Activated CD4-positive, alpha-beta T cell treated with anti-CD3 and anti-CD28 coated beads, Interleukin-10, Interleukin-2, amounts not matched to agents 100 ng/mL and 50 ng/mL, durations not matched to agents 16 hours and 8 hours (primary cell): Measurements from ENCODE around the gene MTMR11.

ENCODE experiments used
- DNase-seq: peaks from one replicate; pipeline ENCODE4 v3.0.0-alpha.2; 2020

MTMR11 gene

DNA sequence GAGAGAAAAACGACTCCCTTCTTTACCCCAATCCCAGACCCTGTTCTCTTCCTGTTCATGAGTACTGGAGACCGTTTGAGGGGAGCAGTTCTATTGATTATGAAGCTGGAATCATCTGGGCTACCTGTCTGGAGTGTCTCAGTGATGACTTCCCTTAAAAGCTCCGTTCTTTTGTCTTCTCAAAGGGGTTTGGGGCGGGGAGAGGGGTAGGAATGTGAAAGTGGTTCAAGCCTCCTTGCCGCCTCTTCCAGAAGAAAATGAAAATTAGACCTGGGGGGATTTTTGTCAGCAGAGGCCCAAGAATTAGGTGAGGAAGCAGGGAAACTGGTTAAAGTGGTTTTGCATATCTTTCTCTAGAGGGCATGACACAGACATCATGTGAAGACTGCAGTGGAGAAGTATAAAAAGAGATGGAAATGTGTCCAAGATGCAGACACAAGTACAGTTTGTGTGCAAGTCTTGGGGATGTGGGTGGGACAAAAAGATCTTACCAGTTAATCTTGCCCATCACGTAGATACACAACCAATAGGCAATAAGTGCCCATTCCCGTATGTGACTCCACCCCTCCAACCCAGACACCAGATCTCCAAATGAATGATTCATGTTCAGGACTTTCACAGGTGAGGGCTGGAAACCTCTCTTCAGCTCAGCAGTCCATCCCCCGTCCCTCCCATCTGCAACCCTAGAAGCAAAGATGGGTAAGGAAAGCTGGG, 470 bp upstream of the MTMR11 start:
- DNase-seq: no peak

DNA sequence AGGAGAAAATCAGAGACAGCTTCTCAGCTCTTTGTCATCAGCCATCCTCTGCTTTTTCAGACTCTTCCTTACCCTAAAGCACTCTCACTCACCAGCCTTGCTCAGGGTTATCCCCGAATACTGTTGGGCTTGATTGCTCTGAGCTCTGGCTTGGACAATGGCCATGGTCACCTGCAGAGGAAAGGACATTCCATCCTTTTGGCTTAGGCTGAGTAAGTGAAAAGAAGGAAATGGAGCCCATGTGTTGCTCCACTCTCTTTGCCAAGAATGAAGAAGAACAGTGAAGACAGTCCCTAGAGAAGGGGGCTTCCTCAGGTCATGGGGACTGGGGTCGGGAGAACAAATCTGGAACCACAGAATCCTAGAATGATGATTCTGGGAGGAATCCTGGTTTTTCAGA, 2.3 kb downstream of the MTMR11 start:
- DNase-seq: no peak

DNA sequence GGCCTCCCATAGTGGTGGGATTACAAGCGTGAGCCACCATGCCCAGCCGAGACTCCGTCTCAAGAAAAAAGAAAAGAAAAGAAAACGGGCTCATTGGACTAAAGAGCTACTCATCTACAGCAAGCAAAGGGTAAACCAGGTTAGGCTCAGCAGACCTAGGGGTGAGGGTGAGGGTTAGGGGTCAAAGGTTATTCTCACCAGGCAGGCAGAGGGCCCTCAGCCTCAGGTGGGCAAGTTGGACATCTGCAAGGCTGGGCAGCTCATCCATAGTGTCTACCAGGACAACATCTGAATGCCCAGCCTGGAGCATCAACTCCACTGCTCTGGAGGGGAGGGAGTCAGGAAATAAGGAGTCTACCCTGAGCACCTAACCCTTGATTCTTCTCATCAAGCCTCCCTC, 3.5 kb downstream of the MTMR11 start:
- DNase-seq: no peak

- DNase-seq: no peak
These were observed 4.2 kb downstream of the MTMR11 start for GRCh38 chr1:149932474-149932873.

GRCh38 chr1:149931212-149931790, 5.4 kb downstream of the MTMR11 start:
- DNase-seq: no peak

GRCh38 chr1:149929856-149930255, 6.8 kb downstream of the MTMR11 start:
- no peak for DNase-seq

DNA sequence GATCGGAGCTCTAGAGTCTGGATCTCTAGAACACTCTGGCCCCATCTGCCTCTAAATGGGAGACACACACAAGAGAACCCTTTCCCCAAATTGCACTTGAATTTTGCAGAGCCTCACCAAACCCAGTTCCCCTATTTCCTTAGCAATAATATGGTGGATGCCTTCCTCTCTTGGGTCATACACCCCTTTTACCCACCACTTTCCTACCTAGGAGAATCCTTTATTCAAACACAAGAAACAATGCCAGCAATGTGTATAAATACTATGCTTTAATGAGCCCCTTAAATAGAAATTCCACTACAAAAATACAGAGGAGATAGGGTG, 8.3 kb downstream of the MTMR11 start:
- DNase-seq: no peak

DNA sequence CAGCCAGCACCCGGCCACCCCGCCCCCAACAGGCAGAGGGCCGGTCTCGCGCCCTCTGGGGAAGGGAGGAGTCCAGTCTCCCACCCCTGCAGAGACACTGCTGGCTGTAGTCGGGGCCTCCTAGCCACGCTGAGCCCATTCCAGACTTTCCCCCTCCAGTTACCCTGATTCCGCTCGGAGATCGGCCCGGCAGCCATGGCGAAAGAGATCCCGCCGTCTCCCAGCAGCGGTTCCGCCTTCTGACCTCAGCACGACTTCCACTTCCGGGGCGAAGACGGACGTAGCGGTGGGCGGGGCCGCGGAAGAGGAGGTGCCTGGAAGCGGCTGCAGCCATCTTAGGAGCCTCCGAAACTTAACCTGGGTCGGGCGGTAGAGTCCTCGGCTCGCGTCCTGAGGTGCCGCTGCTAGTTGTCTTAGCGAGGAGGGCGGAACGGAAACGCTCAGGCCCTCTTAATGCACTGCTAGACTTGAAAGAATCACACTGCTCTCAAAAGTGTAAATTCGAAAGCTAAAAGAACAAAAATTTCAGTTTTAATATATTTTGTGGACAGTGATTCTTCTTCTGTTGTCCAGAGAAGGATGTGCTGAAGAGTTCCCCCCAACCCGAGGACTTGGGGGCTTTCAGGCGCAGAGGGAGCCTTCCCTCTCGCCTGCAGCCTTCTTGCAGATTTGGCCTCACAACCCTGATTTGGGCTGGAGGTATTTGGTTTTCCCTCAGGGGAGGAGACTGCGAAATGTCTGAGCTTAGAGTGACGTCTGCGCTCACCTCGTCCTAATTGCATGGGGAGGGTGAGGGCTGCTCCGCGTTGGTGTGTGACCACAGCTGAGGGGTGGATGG, 8.9 kb downstream of the MTMR11 start, which contains the start of gene SF3B4:
SF3B4 (minus strand) TSS at position 241 of the 838 bp plus-strand sequence; CDS start at position 197, 44 bp downstream.
- DNase-seq: peak; percentile 96

DNA sequence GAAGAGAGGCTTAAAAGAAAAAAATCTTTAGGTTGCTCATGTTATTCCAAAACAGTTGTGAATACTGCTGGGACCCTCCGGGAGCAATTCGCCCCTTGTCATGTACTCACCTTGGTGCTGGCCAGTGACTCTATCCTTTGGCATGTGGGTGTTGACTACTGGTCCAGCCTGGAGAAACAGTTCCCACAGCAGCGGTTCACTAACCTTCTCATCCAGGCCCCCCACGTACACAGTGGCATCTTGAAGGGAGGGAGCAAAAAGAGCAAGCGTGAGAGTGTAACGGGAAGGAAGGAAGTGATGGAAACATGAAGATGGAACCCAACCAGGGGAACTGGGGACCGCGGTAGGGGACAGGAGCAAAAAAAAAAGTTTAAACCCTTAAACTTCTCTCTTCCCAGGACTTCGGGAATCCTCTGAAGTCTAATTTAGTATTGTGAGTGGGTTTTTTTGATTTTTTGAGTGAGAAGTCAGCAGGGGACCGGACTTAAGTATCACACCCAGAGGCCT, 9.6 kb downstream of the MTMR11 start:
- DNase-seq: no peak

DNA sequence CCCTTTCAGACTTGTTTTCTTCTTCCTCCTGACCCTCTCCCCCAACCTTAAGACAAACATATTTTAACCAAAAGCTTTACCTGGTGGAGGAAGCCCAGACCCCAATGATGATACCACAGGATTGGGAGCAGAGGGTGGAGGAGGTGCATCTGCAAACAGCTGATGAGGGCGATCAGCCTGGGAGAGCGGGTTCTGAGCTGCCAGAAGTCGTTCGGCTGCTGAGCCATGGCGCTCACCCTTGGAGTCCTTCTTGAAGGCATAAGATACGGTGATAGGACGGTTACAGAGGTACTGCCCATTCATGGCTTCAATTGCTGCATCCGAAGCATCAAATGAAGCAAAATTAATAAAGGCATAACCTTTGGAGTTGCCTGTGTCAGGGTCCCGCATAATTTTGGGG, 10.4 kb downstream of the MTMR11 start:
- no peak for DNase-seq

DNA sequence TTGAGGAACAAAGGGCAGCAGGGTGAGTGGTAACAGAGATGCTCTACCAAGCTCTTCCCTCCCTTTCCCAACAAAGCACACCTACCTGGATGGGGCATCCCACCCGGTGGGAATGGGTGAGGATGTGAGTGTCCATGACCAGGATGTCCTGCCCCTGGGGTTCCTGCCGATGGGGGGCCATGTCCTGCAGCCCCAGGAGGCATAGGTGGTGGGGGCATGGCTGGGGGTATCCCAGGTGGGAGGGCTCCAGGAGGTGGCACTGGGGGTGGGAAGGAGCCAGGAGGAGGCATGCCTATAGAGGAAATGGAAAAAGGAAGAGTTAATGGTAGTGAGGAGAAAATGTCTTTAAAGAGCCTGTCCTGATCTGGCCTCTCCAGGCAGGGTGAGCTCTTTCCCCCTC, 10.9 kb downstream of the MTMR11 start:
- no peak for DNase-seq

DNA sequence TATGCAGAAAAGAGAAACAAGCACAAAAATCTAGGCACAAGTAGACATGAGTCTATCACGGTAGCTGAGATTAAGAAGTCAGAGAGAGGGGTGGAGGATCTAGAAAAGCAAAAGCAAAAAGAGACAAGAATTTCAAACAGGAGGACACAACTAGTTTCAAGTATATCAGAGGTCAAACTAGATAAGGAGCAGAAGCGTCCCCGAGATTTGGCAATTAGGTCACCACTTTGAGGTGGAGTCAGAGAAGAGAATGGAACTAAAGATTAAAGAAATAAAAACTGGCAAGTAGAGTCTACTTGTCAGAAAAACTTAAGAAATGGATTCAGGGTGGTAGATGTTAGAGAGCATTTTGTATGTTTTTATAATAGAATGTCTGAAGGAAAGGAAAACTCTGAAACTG, 11.3 kb downstream of the MTMR11 start:
- no peak for DNase-seq

DNA sequence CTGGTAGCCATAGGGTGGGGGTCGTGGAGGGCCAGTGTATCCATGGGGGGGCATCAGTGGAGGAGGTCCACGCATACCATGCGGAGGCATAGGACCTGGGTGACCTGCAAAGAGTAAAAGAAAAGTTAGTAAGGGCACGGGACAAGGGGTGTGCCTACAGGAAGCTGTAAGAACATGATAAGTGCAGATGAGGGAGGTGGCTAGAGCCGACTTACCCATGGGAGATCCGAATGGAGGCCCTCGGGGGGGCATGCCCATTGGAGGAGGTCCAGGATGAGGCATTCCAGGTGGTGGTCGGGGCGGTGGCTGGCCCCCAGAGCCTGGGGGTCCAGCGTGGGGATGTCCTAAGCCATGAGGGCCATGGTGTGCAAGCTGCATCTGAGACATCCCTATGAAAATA, 13.1 kb downstream of the MTMR11 start:
- DNase-seq: no peak

DNA sequence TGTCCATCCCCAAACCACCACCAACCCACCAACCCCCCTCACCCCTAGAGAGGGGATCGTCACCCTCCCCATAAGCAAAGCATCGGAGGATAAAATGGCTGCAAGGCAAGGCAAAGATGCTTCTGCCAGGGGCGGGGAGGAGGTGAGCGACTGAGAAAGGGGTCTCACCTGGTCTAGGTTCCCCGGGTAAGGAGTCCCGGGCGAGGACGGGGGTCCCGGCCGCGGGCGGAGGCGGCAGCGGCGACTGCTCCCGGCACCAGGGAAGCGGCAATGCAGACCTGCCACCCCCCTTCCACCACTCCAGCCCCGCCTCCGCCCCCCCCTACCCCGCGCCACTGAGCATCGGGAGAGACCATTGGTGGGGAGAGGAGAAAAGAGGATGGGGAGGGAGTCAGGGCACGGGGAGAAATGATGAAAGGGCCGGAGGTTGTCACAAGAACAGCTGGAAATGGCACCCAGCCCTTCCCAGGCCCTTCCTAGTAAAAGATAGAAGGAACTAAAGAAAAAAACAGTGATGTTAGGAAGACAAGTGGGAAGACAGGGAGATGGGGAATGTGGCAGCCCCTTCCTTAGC, 19.0 kb downstream of the MTMR11 start, which contains the start of gene SV2A:
SV2A (minus strand) TSS at position 274 of the 574 bp plus-strand sequence. CDS start 4,004 bp downstream, outside the sequence.
- peak; percentile 34 for DNase-seq

DNA sequence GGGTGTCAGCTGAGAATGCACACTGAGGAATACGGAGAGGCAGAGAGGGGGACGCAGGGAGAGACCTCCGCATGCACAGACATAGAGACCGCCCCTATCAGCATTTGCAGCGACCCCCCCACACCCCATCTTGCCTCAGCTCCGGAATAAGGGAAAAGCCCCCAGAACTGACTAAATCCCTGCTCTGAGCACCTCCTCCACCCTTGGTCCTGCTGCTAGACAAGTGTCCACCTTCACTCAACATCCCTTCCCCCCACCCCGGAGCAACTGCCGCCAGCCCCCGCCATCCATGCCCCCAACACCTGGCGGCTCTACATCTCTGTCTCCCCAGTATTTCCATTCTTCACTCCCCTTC, 19.8 kb downstream of the MTMR11 start:
- no peak for DNase-seq

- DNase-seq: no peak
These were observed 20.3 kb downstream of the MTMR11 start for GRCh38 chr1:149916193-149916897.

DNA sequence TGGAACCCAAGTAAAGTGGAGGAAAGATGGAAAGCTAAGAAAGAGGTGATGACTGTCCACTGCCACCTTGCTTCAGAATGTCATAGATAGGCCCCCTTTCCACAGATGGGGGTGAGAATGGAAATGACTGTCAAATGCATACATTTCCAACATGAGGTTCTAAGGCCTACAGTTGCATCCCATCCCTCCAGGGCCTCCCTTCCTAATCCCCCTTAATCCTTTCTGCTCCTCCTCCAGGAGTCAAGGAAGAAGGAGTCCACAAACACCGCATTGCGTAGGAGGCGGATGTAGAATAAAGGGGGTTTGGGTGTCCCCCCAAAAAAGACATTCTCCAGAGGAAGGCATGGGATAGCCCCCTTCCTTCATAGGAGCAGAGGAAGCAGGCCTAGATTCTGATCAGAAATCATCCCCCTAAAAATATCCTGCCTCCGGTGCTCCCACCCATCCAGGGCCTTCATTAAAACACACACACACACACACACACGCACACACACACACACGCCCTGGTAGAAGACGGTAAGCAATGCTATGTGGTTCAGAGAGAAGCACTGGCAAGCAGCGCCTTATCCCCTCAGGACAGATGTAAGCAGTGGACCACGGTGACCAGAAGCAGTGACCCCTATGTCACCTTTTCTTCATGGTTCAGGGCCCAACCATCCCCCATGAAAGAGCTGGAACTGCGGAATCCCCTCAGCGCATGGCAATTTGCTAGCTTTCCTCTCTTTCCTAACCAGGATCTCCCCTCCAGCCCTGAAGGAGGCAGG, 21.1 kb downstream of the MTMR11 start:
- no peak for DNase-seq

DNA sequence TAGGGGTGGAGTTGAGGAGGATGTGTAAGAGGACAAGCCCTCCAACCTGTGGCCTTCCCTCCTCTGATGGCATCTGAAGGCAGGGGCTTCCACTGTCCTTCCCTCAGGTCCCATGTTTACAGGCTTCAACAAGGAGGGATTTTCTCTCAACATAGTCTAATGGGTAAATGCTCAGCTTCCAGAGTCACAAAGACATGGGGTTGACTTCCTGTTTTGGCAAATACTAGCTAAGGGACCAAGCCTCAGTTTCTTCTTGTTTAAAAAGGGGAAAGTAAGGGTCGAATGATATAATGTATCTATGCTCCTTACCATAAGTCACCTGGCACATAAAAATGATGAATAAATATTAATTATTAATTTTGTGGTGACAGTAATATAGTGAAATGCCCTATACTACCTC, 22.1 kb downstream of the MTMR11 start:
- DNase-seq: no peak

- no peak for DNase-seq
These were observed 30.1 kb downstream of the MTMR11 start for GRCh38 chr1:149906570-149907075.

DNA sequence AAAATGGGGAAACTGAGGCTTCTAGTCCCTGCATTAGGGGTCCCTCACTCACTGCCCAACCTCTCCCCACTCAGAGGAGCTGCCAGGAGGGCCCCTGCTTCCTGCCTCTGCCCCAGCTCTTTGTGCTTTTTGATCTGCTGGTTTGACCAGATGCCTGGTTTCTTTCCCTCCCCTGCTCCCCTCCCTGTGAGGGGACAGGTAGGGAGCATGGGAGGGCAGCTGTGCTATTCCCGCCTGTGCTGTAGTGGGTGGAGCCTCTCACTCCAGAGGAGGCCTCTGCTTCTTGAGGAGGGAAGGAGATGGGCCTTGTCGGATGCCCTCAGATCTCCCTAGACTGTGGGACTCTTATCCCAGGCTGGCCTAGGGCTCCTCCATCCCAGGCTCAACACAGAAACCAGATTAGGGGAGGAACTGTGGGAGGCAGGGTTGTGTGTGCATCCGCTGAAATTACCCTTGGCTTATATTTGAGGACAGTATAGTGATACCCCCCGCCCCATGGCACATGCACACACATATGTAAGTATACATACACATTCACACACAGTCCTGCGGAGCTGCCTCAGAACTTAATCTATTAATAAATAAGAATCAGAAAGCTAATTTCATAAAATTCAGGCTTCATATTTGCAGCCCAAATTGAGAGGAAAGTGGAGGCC, 32.7 kb downstream of the MTMR11 start:
- DNase-seq: no peak
